Keratinocyte (primary cell): Measurements from ENCODE around the gene GNMT. TPM values are rescaled to one million over a fixed set of nuclear protein-coding genes. Genes with fewer than 3 reads are reported as not detected.

ENCODE experiments used
- DNase-seq: peaks from one replicate; pipeline ENCODE4 v3.0.0-alpha.2; 2011; ENCODE audit warnings: low read depth, missing footprints, low spot score
- FAIRE-seq: peaks from 2 replicates; lab custom pipeline; 2011; peaks lifted over from hg19 to GRCh38; lab: Jason Lieb, UNC
- H2AFZ ChIP-seq: 2 replicates; pipeline ENCODE4 v1.6.0; 2012; ENCODE audit warnings: low read length, control low read depth, inconsistent platforms; ENCODE audit not compliant: control insufficient read depth
- H3K27ac ChIP-seq: 2 replicates; pipeline ENCODE4 v1.5.1; 2011; ENCODE audit warnings: low read length; ENCODE audit not compliant: control insufficient read depth, insufficient read depth
- H3K27me3 ChIP-seq: 3 replicates; pipeline ENCODE4 v1.6.0; 2011; ENCODE audit warnings: low read length; ENCODE audit not compliant: control insufficient read depth, insufficient read depth; ENCODE audit errors: extremely low read depth
- H3K36me3 ChIP-seq, 2 experiments: 2 replicates in 1 of 2; 3 replicates in 1 of 2; pipeline ENCODE4 v1.5.1; 2011; ENCODE audit warnings: low read length in 2 of 2, mild to moderate bottlenecking in 1 of 2; ENCODE audit not compliant: control insufficient read depth in 2 of 2, insufficient read depth in 2 of 2; ENCODE audit errors: extremely low read depth in 1 of 2
- H3K4me1 ChIP-seq: 3 replicates; pipeline ENCODE4 v1.5.1; 2011; ENCODE audit warnings: low read length; ENCODE audit not compliant: control insufficient read depth, insufficient read depth; ENCODE audit errors: extremely low read depth
- H3K4me2 ChIP-seq: 3 replicates; pipeline ENCODE4 v1.6.0; 2011; ENCODE audit warnings: low read depth, low read length; ENCODE audit not compliant: control insufficient read depth, insufficient read depth; ENCODE audit errors: extremely low read depth
- H3K4me3 ChIP-seq, 3 experiments: fragments of 200-600 bp in 1 of 3; sonication (generic) in 1 of 3; 2 replicates in 2 of 3; 3 replicates in 1 of 3; pipeline ENCODE4 v1.5.1; 2011 to 2016; ENCODE audit warnings: low read length in 3 of 3, mild to moderate bottlenecking in 3 of 3, control low read depth in 2 of 3, inconsistent platforms in 1 of 3, low read depth in 1 of 3, mixed read lengths in 1 of 3, mixed run types in 1 of 3, moderate library complexity in 1 of 3; ENCODE audit not compliant: control insufficient read depth in 2 of 3, insufficient read depth in 2 of 3; ENCODE audit errors: extremely low read depth in 1 of 3
- H3K79me2 ChIP-seq: 2 replicates; pipeline ENCODE4 v1.6.0; 2012; ENCODE audit warnings: low read length; ENCODE audit not compliant: control insufficient read depth, insufficient read depth
- H3K9ac ChIP-seq: 3 replicates; pipeline ENCODE4 v1.6.0; 2011; ENCODE audit warnings: low read length; ENCODE audit not compliant: control insufficient read depth, insufficient read depth; ENCODE audit errors: extremely low read depth
- H3K9me1 ChIP-seq: 3 replicates; pipeline ENCODE4 v1.6.0; 2011; ENCODE audit warnings: low read length; ENCODE audit not compliant: control insufficient read depth, insufficient read depth; ENCODE audit errors: extremely low read depth
- H3K9me3 ChIP-seq: 2 replicates; pipeline ENCODE4 v1.5.1; 2012; ENCODE audit warnings: low read depth, low read length; ENCODE audit not compliant: control insufficient read depth
- H4K20me1 ChIP-seq: 3 replicates; pipeline ENCODE4 v1.6.0; 2011; ENCODE audit warnings: low read length; ENCODE audit not compliant: control insufficient read depth, insufficient read depth; ENCODE audit errors: extremely low read depth
- EZH2 ChIP-seq: IDR thresholded peaks from one replicate; pipeline ENCODE4 v1.6.1; 2012; ENCODE audit warnings: inconsistent platforms, mild to moderate bottlenecking, low read length, moderate library complexity
- dilution Hi-C: fragments of 300-500 bp; cut with MboI; formaldehyde crosslinking; loops from one replicate; pipeline ENCODE4 v1.7.0; 2020; ENCODE audit warnings: low sequenced_read_pairs; ENCODE audit not compliant: extremely low pct_ligation_motif_present
- polyA plus RNA-seq, 5 experiments: library from polyadenylated mRNA; depleted of rRNA in 3 of 5; stranded (reverse) in 3 of 5; stranded (forward) in 1 of 5; unstranded in 1 of 5; fragments of >200 nt; gene quantifications; 1 replicate in 1 of 5; 2 replicates in 3 of 5; 3 replicates in 1 of 5; pipeline versions ENCODE4 v1.2.1 to v1.2.3, GENCODE V29; 2011 to 2012; ENCODE audit warnings: missing spikeins in 2 of 5, low read depth in 1 of 5, low replicate concordance in 1 of 5
- TF ChIP-seq, protein P1 (sequence below), 3 experiments: IDR thresholded peaks in 1 of 3; conservative IDR thresholded peaks in 1 of 3; optimal IDR thresholded peaks in 1 of 3; 2 replicates in 2 of 3; 3 replicates in 1 of 3; pipeline versions ENCODE3 to v1.5.1; 2011; ENCODE audit warnings: low read length in 3 of 3, mild to moderate bottlenecking in 3 of 3, moderate library complexity in 2 of 3, control low read depth in 1 of 3, inconsistent platforms in 1 of 3; ENCODE audit not compliant: insufficient read depth in 2 of 3; ENCODE audit errors: extremely low read depth in 1 of 3

The GNMT gene
- polyA plus RNA-seq, 1 donor (not counting 4 experiments of a cell fraction or from before 2014, with no cell fraction given) = 0.08 TPM

GRCh38 chr6:43009124-43009523 is 48.6 kb downstream of the GNMT start:
- H2AFZ ChIP-seq = no peak overlapping the region
- FAIRE-seq (no peak), DNase-seq (no peak)
- H3K27me3 ChIP-seq = no peaks in the 10 kb centered on the region
- no peak overlapping the region for H3K4me2 ChIP-seq
- no peaks in the 10 kb centered on the region for H3K9me1 ChIP-seq
- H3K79me2 ChIP-seq = peaks cover 8% of the 10 kb centered on the region
- H3K4me1 ChIP-seq = peaks cover 8% of the 10 kb centered on the region
- dilution Hi-C loops = no loop called here
- H3K9me3 ChIP-seq = no peaks in the 10 kb centered on the region
- peaks cover 32 to 45% of the 10 kb centered on the region in 2 experiments for H3K36me3 ChIP-seq
- no peak overlapping the region for H3K4me3 ChIP-seq
- H4K20me1 ChIP-seq = no peaks in the 10 kb centered on the region
- TF ChIP-seq, protein P1, sequence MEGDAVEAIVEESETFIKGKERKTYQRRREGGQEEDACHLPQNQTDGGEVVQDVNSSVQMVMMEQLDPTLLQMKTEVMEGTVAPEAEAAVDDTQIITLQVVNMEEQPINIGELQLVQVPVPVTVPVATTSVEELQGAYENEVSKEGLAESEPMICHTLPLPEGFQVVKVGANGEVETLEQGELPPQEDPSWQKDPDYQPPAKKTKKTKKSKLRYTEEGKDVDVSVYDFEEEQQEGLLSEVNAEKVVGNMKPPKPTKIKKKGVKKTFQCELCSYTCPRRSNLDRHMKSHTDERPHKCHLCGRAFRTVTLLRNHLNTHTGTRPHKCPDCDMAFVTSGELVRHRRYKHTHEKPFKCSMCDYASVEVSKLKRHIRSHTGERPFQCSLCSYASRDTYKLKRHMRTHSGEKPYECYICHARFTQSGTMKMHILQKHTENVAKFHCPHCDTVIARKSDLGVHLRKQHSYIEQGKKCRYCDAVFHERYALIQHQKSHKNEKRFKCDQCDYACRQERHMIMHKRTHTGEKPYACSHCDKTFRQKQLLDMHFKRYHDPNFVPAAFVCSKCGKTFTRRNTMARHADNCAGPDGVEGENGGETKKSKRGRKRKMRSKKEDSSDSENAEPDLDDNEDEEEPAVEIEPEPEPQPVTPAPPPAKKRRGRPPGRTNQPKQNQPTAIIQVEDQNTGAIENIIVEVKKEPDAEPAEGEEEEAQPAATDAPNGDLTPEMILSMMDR (optimal IDR thresholded peaks at IDR 0.05 in 1 of 3, IDR thresholded peaks at IDR 0.05 in 1 of 3, conservative IDR thresholded peaks at IDR 0.05 in 1 of 3; ENCODE audit: extremely low read depth in 1 of 3, insufficient read depth in 2 of 3, low read length in 3 of 3) = peak; percentile 41 to 69 (median 66)
- TF ChIP-seq EZH2 = no peak
- no peak overlapping the region for H3K9ac ChIP-seq
- no peak overlapping the region for H3K27ac ChIP-seq

- Histone ChIP-seq H3K4me3 (no peak overlapping the region), H3K4me1 (peaks cover 16% of the 10 kb centered on the region), H3K27me3 (no peaks in the 10 kb centered on the region), H3K9me1 (no peaks in the 10 kb centered on the region), H3K4me2 (no peak overlapping the region), H3K36me3 (peaks cover 29 to 42% of the 10 kb centered on the region in 2 experiments), H3K27ac (no peak overlapping the region), H3K9me3 (no peaks in the 10 kb centered on the region), H2AFZ (no peak overlapping the region), H4K20me1 (no peaks in the 10 kb centered on the region), H3K9ac (no peak overlapping the region), H3K79me2 (peaks cover 28% of the 10 kb centered on the region)
- dilution Hi-C loops = no loop called here
- DNase-seq = no peak
- TF ChIP-seq, protein P1 (optimal IDR thresholded peaks at IDR 0.05 in 1 of 3, IDR thresholded peaks at IDR 0.05 in 1 of 3, conservative IDR thresholded peaks at IDR 0.05 in 1 of 3; ENCODE audit: extremely low read depth in 1 of 3, insufficient read depth in 2 of 3, low read length in 3 of 3) = no peak
- no peak for TF ChIP-seq EZH2
- no peak for FAIRE-seq
These were observed 50.7 kb downstream of the GNMT start for GRCh38 chr6:43011207-43011606.
